MM.1S (cell line): ENCODE data around the gene RALGAPA2.

Source experiments
- DNase-seq: peaks from one replicate; pipeline ENCODE4 v3.0.0-alpha.2; 2015
- H2AFZ ChIP-seq: fragments of 300-600 bp; sonication (generic); 2 replicates; pipeline ENCODE4 v1.6.0; 2016; ENCODE audit warnings: antibody characterized with exemption, low read length
- H3F3A ChIP-seq: fragments of 300-600 bp; sonication (generic); 2 replicates; pipeline ENCODE4 v1.6.1; 2016; ENCODE audit warnings: mild to moderate bottlenecking, antibody characterized with exemption, low read length, moderate library complexity, mixed read lengths; ENCODE audit not compliant: insufficient read depth
- H3K27ac ChIP-seq: fragments of 300-600 bp; sonication (generic); 2 replicates; pipeline ENCODE4 v1.5.1; 2016; ENCODE audit warnings: mild to moderate bottlenecking, low read length
- H3K27me3 ChIP-seq: fragments of 300-600 bp; sonication (generic); replicated peaks from 2 replicates; pipeline ENCODE4 v1.6.0; 2016; ENCODE audit warnings: low read length; ENCODE audit not compliant: insufficient read depth
- H3K36me3 ChIP-seq: fragments of 300-600 bp; sonication (generic); replicated peaks from 2 replicates; pipeline ENCODE4 v1.6.1; 2016; ENCODE audit warnings: mild to moderate bottlenecking, low read length, mixed read lengths; ENCODE audit not compliant: insufficient read depth
- H3K4me1 ChIP-seq: fragments of 300-600 bp; sonication (generic); 2 replicates; pipeline ENCODE4 v1.6.1; 2016; ENCODE audit warnings: low read length, mixed read lengths
- H3K4me2 ChIP-seq: fragments of 300-600 bp; sonication (generic); 2 replicates; pipeline ENCODE4 v1.6.0; 2016; ENCODE audit warnings: low read depth, low read length
- H3K4me3 ChIP-seq: fragments of 300-600 bp; sonication (generic); 2 replicates; pipeline ENCODE4 v1.5.1; 2016; ENCODE audit warnings: low read length, mixed read lengths
- H3K79me2 ChIP-seq: fragments of 300-600 bp; sonication (generic); 2 replicates; pipeline ENCODE4 v1.6.1; 2016; ENCODE audit warnings: mixed run types, low read length, mixed read lengths
- H3K9ac ChIP-seq: fragments of 300-600 bp; sonication (generic); 2 replicates; pipeline ENCODE4 v1.6.1; 2016; ENCODE audit warnings: low read length, mixed read lengths
- H3K9me2 ChIP-seq: fragments of 300-600 bp; sonication (generic); replicated peaks from 2 replicates; pipeline ENCODE4 v1.6.1; 2016; ENCODE audit warnings: mild to moderate bottlenecking, low read length, mixed read lengths; ENCODE audit not compliant: insufficient read depth
- H3K9me3 ChIP-seq: fragments of 300-600 bp; sonication (generic); replicated peaks from 2 replicates; pipeline ENCODE4 v1.6.1; 2016; ENCODE audit warnings: mild to moderate bottlenecking, low read length, mixed read lengths; ENCODE audit not compliant: insufficient read depth
- H4K20me1 ChIP-seq: fragments of 300-600 bp; sonication (generic); 2 replicates; pipeline ENCODE4 v1.6.1; 2016; ENCODE audit warnings: mild to moderate bottlenecking, low read length, moderate library complexity, mixed read lengths; ENCODE audit not compliant: insufficient read depth
- CTCF ChIP-seq: fragments of 300-600 bp; sonication (generic); IDR thresholded peaks from 2 replicates; pipeline ENCODE4 v1.5.1; 2016; ENCODE audit warnings: antibody characterized with exemption, low read length, mixed read lengths
- EZH2 ChIP-seq: fragments of 300-600 bp; sonication (generic); optimal IDR thresholded peaks from 2 replicates; pipeline ENCODE3; 2017; ENCODE audit warnings: low read depth, mild to moderate bottlenecking, antibody characterized with exemption, low read length, mixed read lengths
- EZH2phosphoT487 ChIP-seq: fragments of 300-600 bp; sonication (generic); IDR thresholded peaks from 2 replicates; pipeline ENCODE4 v1.6.1; 2018; ENCODE audit warnings: antibody characterized with exemption, low read length

The RALGAPA2 gene

GRCh38 chr20:20437314-20437713, 275.1 kb downstream of the RALGAPA2 start:
- Histone ChIP-seq H3K4me2 (no peak overlapping the region), H3F3A (no peaks in the 10 kb centered on the region), H4K20me1 (no peaks in the 10 kb centered on the region), H3K36me3 (no peaks in the 10 kb centered on the region), H3K9me3 (no peaks in the 10 kb centered on the region), H3K4me1 (no peaks in the 10 kb centered on the region), H3K27me3 (no peaks in the 10 kb centered on the region), H3K9ac (no peak overlapping the region), H3K79me2 (no peaks in the 10 kb centered on the region), H3K9me2 (no peaks in the 10 kb centered on the region), H3K27ac (no peak overlapping the region), H2AFZ (no peak overlapping the region), H3K4me3 (no peak overlapping the region)
- DNase-seq = no peak
- TF ChIP-seq CTCF (no peak), EZH2 (no peak), EZH2phosphoT487 (no peak)

- Histone ChIP-seq H3K4me1 (no peaks in the 10 kb centered on the region), H3K4me3 (no peak overlapping the region), H3K4me2 (no peak overlapping the region), H3K9ac (no peak overlapping the region), H3K27ac (no peak overlapping the region), H3K36me3 (no peaks in the 10 kb centered on the region), H3K27me3 (no peaks in the 10 kb centered on the region), H3K9me3 (no peaks in the 10 kb centered on the region), H4K20me1 (no peaks in the 10 kb centered on the region), H3K9me2 (no peaks in the 10 kb centered on the region), H3K79me2 (no peaks in the 10 kb centered on the region), H2AFZ (no peak overlapping the region), H3F3A (no peaks in the 10 kb centered on the region)
- TF ChIP-seq EZH2phosphoT487 (no peak), EZH2 (no peak), CTCF (no peak)
- no peak for DNase-seq
These were observed 275.8 kb downstream of the RALGAPA2 start for GRCh38 chr20:20436689-20437088.

GRCh38 chr20:20435453-20435852, 277.0 kb downstream of the RALGAPA2 start:
- no peaks in the 10 kb centered on the region for H3K9me2 ChIP-seq
- no peaks in the 10 kb centered on the region for H3K79me2 ChIP-seq
- no peak overlapping the region for H3K4me3 ChIP-seq

More at GRCh38 chr20:20435453-20435852, 277.0 kb downstream of the RALGAPA2 start:
- Histone ChIP-seq H3K27ac (no peak overlapping the region), H3K9ac (no peak overlapping the region), H3K4me2 (no peak overlapping the region), H3K27me3 (no peaks in the 10 kb centered on the region), H3K4me1 (no peaks in the 10 kb centered on the region), H4K20me1 (no peaks in the 10 kb centered on the region), H3F3A (no peaks in the 10 kb centered on the region), H3K36me3 (no peaks in the 10 kb centered on the region), H2AFZ (no peak overlapping the region), H3K9me3 (no peaks in the 10 kb centered on the region)
- no peak for TF ChIP-seq CTCF
- no peak for TF ChIP-seq EZH2
- TF ChIP-seq EZH2phosphoT487 = no peak
- no peak for DNase-seq
